SK-N-MC (cell line): ENCODE results near the gene AGAP1.

Experiments used
- DNase-seq: peaks from one replicate; pipeline ENCODE4 v3.0.0-alpha.2; 2011; ENCODE audit warnings: low read depth, low spot score
- H3K27ac ChIP-seq: fragments of 200-600 bp; sonication (generic); 2 replicates; pipeline ENCODE4 v1.5.1; 2016; ENCODE audit warnings: mixed run types
- H3K36me3 ChIP-seq: fragments of 200-600 bp; sonication (generic); 2 replicates; pipeline ENCODE4 v1.6.1; 2017; ENCODE audit warnings: antibody characterized with exemption, low read length, mixed read lengths; ENCODE audit not compliant: insufficient read depth
- H3K4me3 ChIP-seq: fragments of 200-600 bp; sonication (generic); 2 replicates; pipeline ENCODE4 v1.5.1; 2016
- H3K9ac ChIP-seq: fragments of 200-600 bp; sonication (generic); 2 replicates; pipeline ENCODE4 v1.8.0; 2017; ENCODE audit warnings: mixed run types, mixed read lengths; ENCODE audit not compliant: insufficient read length
- H3K9me3 ChIP-seq: fragments of 200-600 bp; sonication (generic); 2 replicates; pipeline ENCODE4 v1.6.1; 2017; ENCODE audit warnings: low read depth, mild to moderate bottlenecking, antibody characterized with exemption, low read length, moderate library complexity, mixed read lengths
- EZH2 ChIP-seq: fragments of 200-600 bp; sonication (generic); IDR thresholded peaks from one replicate; pipeline ENCODE4 v1.6.1; 2017; ENCODE audit warnings: antibody characterized with exemption
- FOXP2 ChIP-seq: optimal IDR thresholded peaks from 2 replicates; pipeline ENCODE3; 2011; ENCODE audit warnings: mild to moderate bottlenecking, moderate library complexity; ENCODE audit not compliant: insufficient read depth; ENCODE audit errors: extremely low read length, control extremely low read depth
- POLR2AphosphoS5 ChIP-seq: IDR thresholded peaks from 2 replicates; pipeline ENCODE4 v1.6.1; 2012; ENCODE audit warnings: mild to moderate bottlenecking, low read depth, low read length, borderline replicate concordance

AGAP1 gene

DNA sequence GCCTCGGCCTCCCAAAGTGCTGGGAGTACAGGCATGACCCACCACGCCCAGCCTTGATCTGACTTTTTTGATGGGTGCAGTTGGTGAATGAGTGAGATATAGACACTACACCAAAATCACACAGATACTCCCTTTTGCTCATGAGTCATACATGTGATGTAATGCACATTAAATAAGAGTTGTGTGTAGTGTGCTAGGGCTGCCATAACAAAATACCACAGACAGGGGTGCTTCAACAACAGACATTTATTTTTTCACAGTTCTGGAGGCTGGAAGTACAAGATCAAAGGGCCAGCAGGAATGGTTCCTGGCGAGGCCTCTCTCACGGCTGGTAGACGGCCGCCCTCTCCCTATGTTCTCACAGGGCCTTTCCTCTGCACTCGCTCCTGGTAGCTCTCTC lies 627.7 kb downstream of the AGAP1 start:
- no peak for DNase-seq
- Histone ChIP-seq H3K9ac (no peak overlapping the region), H3K9me3 (no peaks in the 10 kb centered on the region), H3K36me3 (peaks cover 4% of the 10 kb centered on the region; the same call in 1 of the 2 replicates), H3K4me3 (no peak overlapping the region), H3K27ac (no peak overlapping the region)
- no peak for TF ChIP-seq FOXP2
- TF ChIP-seq EZH2 = no peak
- no peak for TF ChIP-seq POLR2AphosphoS5

DNA sequence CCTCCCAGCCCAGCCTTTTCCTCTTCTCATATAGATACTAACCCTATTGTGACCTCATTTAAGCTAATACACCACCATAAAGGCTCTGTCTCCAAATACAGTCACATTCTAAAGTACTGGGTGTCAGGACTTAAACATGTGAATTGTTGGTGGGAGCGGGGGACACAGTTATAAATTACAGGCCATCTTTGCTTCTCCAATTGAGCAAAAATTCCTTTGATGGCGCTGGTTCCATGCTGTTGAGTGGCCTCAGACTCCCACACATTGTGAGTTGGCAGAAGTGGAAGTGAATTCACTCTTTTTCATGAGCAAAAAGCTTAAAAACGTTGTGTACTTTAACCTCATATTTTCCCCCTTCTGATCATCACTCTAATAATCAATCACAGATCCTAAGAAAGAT lies 628.4 kb downstream of the AGAP1 start:
- no peak for TF ChIP-seq EZH2
- no peak for TF ChIP-seq FOXP2
- TF ChIP-seq POLR2AphosphoS5 = no peak
- DNase-seq = no peak
- H3K27ac ChIP-seq = no peak overlapping the region
- no peaks in the 10 kb centered on the region for H3K9me3 ChIP-seq
- H3K4me3 ChIP-seq = no peak overlapping the region
- H3K9ac ChIP-seq = no peak overlapping the region
- H3K36me3 ChIP-seq = peaks cover 4% of the 10 kb centered on the region; the same call in 1 of the 2 replicates

DNA sequence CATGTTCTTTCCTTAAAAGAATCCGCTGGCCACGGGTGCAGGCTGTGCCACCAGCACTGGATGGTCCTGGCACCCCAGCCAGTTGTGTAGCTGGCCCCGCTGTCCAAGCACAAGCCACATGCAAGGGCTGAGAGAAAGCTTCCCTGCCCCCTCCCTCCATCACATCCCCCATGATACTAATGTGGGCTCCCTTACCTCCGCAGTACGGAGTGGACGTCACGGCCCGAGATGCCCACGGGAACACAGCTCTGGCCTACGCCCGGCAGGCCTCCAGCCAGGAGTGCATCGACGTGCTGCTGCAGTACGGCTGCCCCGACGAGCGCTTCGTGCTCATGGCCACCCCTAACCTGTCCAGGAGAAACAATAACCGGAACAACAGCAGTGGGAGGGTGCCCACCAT lies 629.9 kb downstream of the AGAP1 start:
- Histone ChIP-seq H3K36me3 (peaks cover 4% of the 10 kb centered on the region; the same call in 1 of the 2 replicates), H3K27ac (no peak overlapping the region), H3K9ac (no peak overlapping the region), H3K9me3 (no peaks in the 10 kb centered on the region), H3K4me3 (no peak overlapping the region)
- TF ChIP-seq EZH2 = no peak
- no peak for TF ChIP-seq FOXP2
- TF ChIP-seq POLR2AphosphoS5 = no peak
- DNase-seq = no peak

DNA sequence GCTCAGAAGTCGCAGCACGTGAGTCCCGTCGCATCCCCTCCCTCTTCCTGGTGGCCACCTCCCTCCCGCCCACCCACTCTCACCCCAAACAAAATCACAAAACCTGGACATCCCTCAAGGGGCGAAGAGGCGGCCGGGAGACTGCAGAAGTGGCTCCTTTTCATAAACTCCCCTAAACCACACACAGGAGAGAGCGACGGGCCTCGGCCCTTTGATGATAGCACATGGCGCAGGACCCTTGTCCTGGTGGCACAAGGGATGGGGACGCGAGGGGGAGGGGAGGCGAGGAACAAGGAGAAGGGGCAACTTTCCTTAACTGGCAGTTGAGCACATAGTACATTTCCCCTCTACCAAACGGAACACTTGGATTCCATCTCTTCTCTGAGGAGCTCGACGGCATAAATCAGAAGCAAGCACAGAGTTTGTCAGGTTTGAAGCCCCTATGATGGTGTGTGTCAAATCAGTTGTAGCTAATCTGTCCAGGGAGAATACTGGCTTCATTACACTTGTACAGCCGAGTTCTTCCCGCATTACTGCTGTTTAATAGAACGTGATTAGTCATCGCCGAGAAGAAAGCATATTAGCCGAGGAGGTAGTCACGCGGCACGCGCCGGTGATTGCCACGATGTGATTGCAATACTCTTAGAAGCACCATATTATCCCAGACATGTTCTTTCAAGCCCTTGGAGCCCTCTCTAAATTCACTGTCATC lies 630.5 kb downstream of the AGAP1 start:
- no peak for DNase-seq
- H3K4me3 ChIP-seq = no peak overlapping the region
- TF ChIP-seq EZH2 = no peak
- no peak for TF ChIP-seq FOXP2
- no peak for TF ChIP-seq POLR2AphosphoS5

DNA sequence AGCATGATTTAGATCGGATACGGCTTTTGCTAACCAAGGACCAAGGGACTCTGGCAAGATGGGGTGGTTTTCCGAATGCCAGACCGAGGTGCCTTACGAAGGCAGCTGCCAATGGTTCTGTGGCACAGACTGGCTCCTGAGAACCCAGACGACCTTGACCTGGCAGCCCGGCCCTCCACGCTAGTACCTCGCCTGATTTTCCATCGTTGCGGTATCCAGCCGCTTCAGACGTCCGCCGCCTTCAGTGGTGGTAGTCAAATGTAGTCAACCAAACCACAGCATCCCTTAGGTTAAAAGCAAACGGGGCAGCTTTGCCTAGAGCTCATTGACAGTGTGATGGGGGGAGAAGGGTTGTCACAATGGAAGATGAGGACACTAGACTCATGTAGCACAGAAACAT lies 631.7 kb downstream of the AGAP1 start:
- no peak for DNase-seq
- Histone ChIP-seq H3K9me3 (no peaks in the 10 kb centered on the region), H3K4me3 (no peak overlapping the region), H3K27ac (no peak overlapping the region), H3K9ac (no peak overlapping the region), H3K36me3 (peaks cover 4% of the 10 kb centered on the region; the same call in 1 of the 2 replicates)
- TF ChIP-seq EZH2 (no peak), FOXP2 (no peak), POLR2AphosphoS5 (no peak)

More for the DNA sequence above, 630.5 kb downstream of the AGAP1 start:
- Histone ChIP-seq H3K36me3 (peaks cover 4% of the 10 kb centered on the region; the same call in 1 of the 2 replicates), H3K27ac (no peak overlapping the region), H3K9ac (no peak overlapping the region), H3K9me3 (no peaks in the 10 kb centered on the region)

DNA sequence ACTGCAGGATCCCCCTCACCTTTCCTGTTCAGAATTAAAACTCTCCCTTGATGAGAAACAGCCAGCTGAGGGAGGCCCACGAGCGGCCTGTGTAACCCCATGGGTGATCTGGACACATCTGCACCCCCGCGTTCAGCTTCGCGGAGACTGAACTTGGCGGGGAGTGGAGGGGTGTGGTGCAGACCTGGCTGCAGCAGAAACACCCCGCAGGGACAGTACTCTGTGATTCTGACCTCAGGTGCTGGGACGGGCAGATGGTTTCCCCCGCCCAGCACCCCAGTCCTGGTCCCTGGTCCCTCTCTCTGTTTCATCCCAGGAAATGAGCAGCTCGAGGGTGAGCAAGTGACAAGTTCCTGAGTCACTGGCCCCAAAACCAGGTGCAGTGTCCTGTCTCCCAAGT lies 633.2 kb downstream of the AGAP1 start:
- H3K9me3 ChIP-seq = no peaks in the 10 kb centered on the region
- DNase-seq = no peak
- H3K27ac ChIP-seq = no peak overlapping the region
- H3K36me3 ChIP-seq = peaks cover 4% of the 10 kb centered on the region; the same call in 1 of the 2 replicates
- TF ChIP-seq POLR2AphosphoS5 (no peak), EZH2 (no peak), FOXP2 (no peak)
- no peak overlapping the region for H3K4me3 ChIP-seq
- H3K9ac ChIP-seq = no peak overlapping the region

DNA sequence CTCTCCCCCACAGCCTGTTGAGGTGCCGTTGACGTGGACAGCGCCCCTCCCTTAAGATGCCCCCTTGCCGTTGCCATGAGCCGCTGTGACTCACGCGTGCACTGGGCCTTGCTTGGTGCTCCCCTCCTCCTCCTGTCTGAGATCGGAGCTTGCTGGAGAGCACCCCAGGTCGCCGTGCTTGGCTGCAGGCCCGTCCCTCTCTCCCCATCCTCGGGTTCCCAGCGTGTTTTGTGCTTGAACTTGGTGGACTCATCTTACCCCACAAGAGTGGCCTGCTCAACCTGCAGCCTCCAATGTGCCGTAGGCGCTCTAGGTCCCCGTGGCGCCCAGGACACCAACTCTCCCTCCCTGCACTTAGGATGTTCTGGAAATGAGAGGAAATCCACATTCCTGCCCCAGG lies 634.5 kb downstream of the AGAP1 start:
- Histone ChIP-seq H3K27ac (no peak overlapping the region), H3K4me3 (no peak overlapping the region), H3K9me3 (no peaks in the 10 kb centered on the region), H3K9ac (no peak overlapping the region), H3K36me3 (peaks cover 4% of the 10 kb centered on the region; the same call in 1 of the 2 replicates)
- TF ChIP-seq POLR2AphosphoS5 (no peak), FOXP2 (no peak), EZH2 (no peak)
- no peak for DNase-seq

DNA sequence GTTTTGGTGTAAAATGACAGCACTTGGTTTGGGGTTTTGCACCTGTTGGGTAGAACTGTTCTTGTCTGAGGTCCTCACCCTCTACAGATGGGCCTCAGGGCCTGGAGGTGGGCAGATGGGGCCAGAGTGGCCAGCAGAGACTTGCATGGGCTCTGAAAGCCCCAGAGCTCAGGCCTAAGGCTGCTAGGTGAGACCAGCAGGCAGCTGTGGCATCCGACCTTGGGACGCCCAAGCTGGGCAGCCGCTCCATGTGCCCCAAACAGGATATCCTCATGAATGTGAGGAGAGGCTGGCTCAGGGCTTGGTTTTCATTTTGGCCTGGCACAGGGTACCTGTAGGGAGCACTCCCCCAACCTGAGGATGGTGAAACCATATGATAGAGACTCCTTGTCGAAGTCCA lies 636.1 kb downstream of the AGAP1 start:
- no peak for TF ChIP-seq EZH2
- no peak for TF ChIP-seq FOXP2
- TF ChIP-seq POLR2AphosphoS5 = no peak
- no peaks in the 10 kb centered on the region; the same call in 1 of the 2 replicates for H3K36me3 ChIP-seq
- no peak for DNase-seq

More for the DNA sequence above, 636.1 kb downstream of the AGAP1 start:
- H3K4me3 ChIP-seq = no peak overlapping the region
- no peaks in the 10 kb centered on the region for H3K9me3 ChIP-seq
- no peak overlapping the region for H3K27ac ChIP-seq
- H3K9ac ChIP-seq = no peak overlapping the region
